Neural cell (in vitro differentiated cells): ENCODE data around the gene IGFL1. TPM values are rescaled to one million over a fixed set of nuclear protein-coding genes. Genes with fewer than 3 reads are reported as not detected.
"Not testable (repeated sequence)": the region's sequence is repeated elsewhere in the genome, so short reads cannot be mapped to it uniquely, and the experiment has no call there.

ENCODE experiments used
- H2AFZ ChIP-seq: fragments of 200-600, 300-800 bp; sonication (generic), shearing (Covaris generic); 2 replicates; pipeline ENCODE4 v1.6.0; 2014; ENCODE audit warnings: low read depth, mild to moderate bottlenecking, antibody characterized with exemption, low read length, moderate library complexity
- H3F3A ChIP-seq: fragments of 200-600 bp; shearing (Covaris generic); 2 replicates; pipeline ENCODE4 v1.6.1; 2016; ENCODE audit warnings: mild to moderate bottlenecking, moderate library complexity, mixed read lengths, antibody characterized with exemption, low read length; ENCODE audit not compliant: insufficient read depth, poor library complexity, severe bottlenecking
- H3K27ac ChIP-seq: fragments of 200-600, 300-800 bp; sonication (generic), shearing (Covaris generic); 2 replicates; pipeline ENCODE4 v1.5.1; 2014; ENCODE audit warnings: mild to moderate bottlenecking, low read length, moderate library complexity
- H3K27me3 ChIP-seq: fragments of 300-800, 200-600 bp; sonication (generic), shearing (Covaris generic); 2 replicates; pipeline ENCODE4 v1.6.0; 2014; ENCODE audit warnings: mild to moderate bottlenecking, low read depth, low read length, moderate library complexity; ENCODE audit not compliant: insufficient read depth
- H3K36me3 ChIP-seq: fragments of 300-800, 200-600 bp; sonication (generic), shearing (Covaris generic); 2 replicates; pipeline ENCODE4 v1.5.1; 2014; ENCODE audit warnings: mild to moderate bottlenecking, antibody characterized with exemption, low read length, moderate library complexity; ENCODE audit not compliant: insufficient read depth
- H3K4me2 ChIP-seq: fragments of 300-800, 200-600 bp; sonication (generic), shearing (Covaris generic); 2 replicates; pipeline ENCODE4 v1.6.0; 2014; ENCODE audit warnings: mild to moderate bottlenecking, low read length
- H3K4me3 ChIP-seq: fragments of 300-800, 200-600 bp; sonication (generic), shearing (Covaris generic); 2 replicates; pipeline ENCODE4 v1.5.1; 2014; ENCODE audit warnings: mild to moderate bottlenecking, low read length, moderate library complexity
- H3K79me2 ChIP-seq: fragments of 200-600 bp; shearing (Covaris generic); replicated peaks from 2 replicates; pipeline ENCODE4 v1.6.0; 2014; ENCODE audit warnings: mild to moderate bottlenecking, low read length, moderate library complexity; ENCODE audit not compliant: insufficient read depth
- H3K9ac ChIP-seq: fragments of 300-800, 200-600 bp; sonication (generic), shearing (Covaris generic); 2 replicates; pipeline ENCODE4 v1.6.1; 2016; ENCODE audit warnings: mild to moderate bottlenecking, low read length, mixed read lengths
- H3K9me2 ChIP-seq: fragments of 200-600 bp; shearing (Covaris generic); 2 replicates; pipeline ENCODE4 v1.6.1; 2016; ENCODE audit warnings: mild to moderate bottlenecking, low read length, mixed read lengths; ENCODE audit not compliant: insufficient read depth
- H3K9me3 ChIP-seq: fragments of 200-600, 300-800 bp; sonication (generic), shearing (Covaris generic); 2 replicates; pipeline ENCODE4 v1.6.1; 2016; ENCODE audit warnings: mild to moderate bottlenecking, mixed run types, low read length, moderate library complexity, mixed read lengths
- H4K20me1 ChIP-seq: fragments of 200-600 bp; shearing (Covaris generic); 2 replicates; pipeline ENCODE4 v1.6.1; 2016; ENCODE audit warnings: mild to moderate bottlenecking, mixed run types; ENCODE audit not compliant: insufficient read depth
- CTCF ChIP-seq: fragments of 450-650 bp; IDR thresholded peaks from 2 replicates; pipeline ENCODE4 v1.5.1; 2014; ENCODE audit warnings: antibody characterized with exemption, mild to moderate bottlenecking, moderate library complexity; ENCODE audit not compliant: poor library complexity, severe bottlenecking
- EP300 ChIP-seq: fragments of 450-650 bp; conservative IDR thresholded peaks from 2 replicates; pipeline ENCODE4 v1.6.1; 2014; ENCODE audit warnings: antibody characterized with exemption, mild to moderate bottlenecking, moderate library complexity; ENCODE audit not compliant: poor library complexity, severe bottlenecking
- EZH2 ChIP-seq: fragments of 200-600, 300-800 bp; shearing (Covaris generic), sonication (generic); IDR thresholded peaks from 2 replicates; pipeline ENCODE4 v1.6.1; 2014; ENCODE audit warnings: antibody characterized with exemption, low read length, borderline replicate concordance, mild to moderate bottlenecking; ENCODE audit not compliant: insufficient read depth, poor library complexity, severe bottlenecking
- MXI1 ChIP-seq: fragments of 450-650 bp; conservative IDR thresholded peaks from 2 replicates; pipeline ENCODE4 v1.6.1; 2014; ENCODE audit warnings: antibody characterized with exemption, mild to moderate bottlenecking; ENCODE audit not compliant: poor library complexity, severe bottlenecking
- POLR2AphosphoS5 ChIP-seq: IDR thresholded peaks from 2 replicates; pipeline ENCODE4 v1.6.1; 2012
- RAD21 ChIP-seq: fragments of 450-650 bp; conservative IDR thresholded peaks from 2 replicates; pipeline ENCODE4 v1.6.1; 2014; ENCODE audit warnings: antibody characterized with exemption, mild to moderate bottlenecking, moderate library complexity
- REST ChIP-seq: IDR thresholded peaks from 2 replicates; pipeline ENCODE4 v1.6.1; 2012; ENCODE audit warnings: borderline replicate concordance
- SMC3 ChIP-seq: fragments of 450-650 bp; conservative IDR thresholded peaks from 2 replicates; pipeline ENCODE4 v1.6.1; 2014; ENCODE audit warnings: antibody characterized with exemption, mild to moderate bottlenecking, moderate library complexity; ENCODE audit not compliant: poor library complexity
- TAF1 ChIP-seq: IDR thresholded peaks from 2 replicates; pipeline ENCODE4 v1.6.1; 2012; ENCODE audit warnings: low read depth
- polyA plus RNA-seq: library from polyadenylated mRNA; depleted of rRNA; stranded (reverse); fragments of >200 nt; gene quantifications from 2 replicates; pipeline ENCODE4 v1.2.3, GENCODE V29; 2014

Gene IGFL1
- polyA plus RNA-seq, 1 donor from 2014 or later = not detected

GRCh38 chr19:46191972-46192371 lies 37.6 kb upstream of the IGFL1 start:
- Histone ChIP-seq H3K4me3 (no peak overlapping the region), H4K20me1 (no peaks in the 10 kb centered on the region), H3K79me2 (no peaks in the 10 kb centered on the region), H3K27ac (no peak overlapping the region), H3K9me2 (no peaks in the 10 kb centered on the region), H3F3A (no peaks in the 10 kb centered on the region), H3K4me2 (no peak overlapping the region), H2AFZ (no peak overlapping the region), H3K27me3 (no peaks in the 10 kb centered on the region), H3K9me3 (no peaks in the 10 kb centered on the region), H3K36me3 (no peaks in the 10 kb centered on the region), H3K9ac (no peak overlapping the region)
- TF ChIP-seq CTCF (no peak), MXI1 (no peak), REST (no peak), TAF1 (no peak), EP300 (no peak), RAD21 (no peak), SMC3 (no peak), EZH2 (no peak), POLR2AphosphoS5 (no peak)

- H3F3A ChIP-seq, H3K9me3 ChIP-seq, H2AFZ ChIP-seq, H3K4me3 ChIP-seq, H4K20me1 ChIP-seq, H3K27me3 ChIP-seq, H3K79me2 ChIP-seq, H3K4me2 ChIP-seq, H3K27ac ChIP-seq, H3K9ac ChIP-seq, H3K9me2 ChIP-seq, H3K36me3 ChIP-seq: not testable (repeated sequence)
Measured at GRCh38 chr19:46192626-46192991, 36.9 kb upstream of the IGFL1 start.

GRCh38 chr19:46192992-46193650 lies 36.4 kb upstream of the IGFL1 start:
- no peak for TF ChIP-seq POLR2AphosphoS5
- no peak for TF ChIP-seq MXI1
- no peak for TF ChIP-seq CTCF
- TF ChIP-seq TAF1 = no peak
- no peak for TF ChIP-seq EZH2
- Histone ChIP-seq H3K9me3 (no peaks in the 10 kb centered on the region), H3K4me3 (no peak overlapping the region), H3F3A (no peaks in the 10 kb centered on the region), H4K20me1 (no peaks in the 10 kb centered on the region), H3K27ac (no peak overlapping the region), H3K4me2 (no peak overlapping the region), H3K9me2 (no peaks in the 10 kb centered on the region), H3K27me3 (no peaks in the 10 kb centered on the region), H3K36me3 (no peaks in the 10 kb centered on the region), H2AFZ (no peak overlapping the region), H3K79me2 (no peaks in the 10 kb centered on the region), H3K9ac (no peak overlapping the region)
